Osteoblast (primary cell): ENCODE measurements around the gene TVP23C. TPM values are rescaled to one million over a fixed set of nuclear protein-coding genes. Genes with fewer than 3 reads are reported as not detected.

ENCODE experiments used
- DNase-seq: peaks from one replicate; pipeline ENCODE4 v3.0.0; 2011; ENCODE audit warnings: low spot score, mixed read lengths; ENCODE audit not compliant: insufficient read length; ENCODE audit errors: missing footprints
- H2AFZ ChIP-seq: 2 replicates; pipeline ENCODE4 v1.6.0; 2011; ENCODE audit warnings: mild to moderate bottlenecking, low read length
- H3K27ac ChIP-seq: 2 replicates; pipeline ENCODE4 v1.5.1; 2011; ENCODE audit warnings: mild to moderate bottlenecking, low read depth, low read length, moderate library complexity
- H3K27me3 ChIP-seq: 2 replicates; pipeline ENCODE4 v1.6.0; 2012; ENCODE audit warnings: mild to moderate bottlenecking, control low read depth, inconsistent platforms, low read length, moderate library complexity; ENCODE audit not compliant: insufficient read depth
- H3K36me3 ChIP-seq: 2 replicates; pipeline ENCODE4 v1.5.1; 2011; ENCODE audit warnings: mild to moderate bottlenecking, low read length, control low read depth, moderate library complexity; ENCODE audit not compliant: insufficient read depth
- H3K4me1 ChIP-seq: 2 replicates; pipeline ENCODE4 v1.5.1; 2011; ENCODE audit warnings: mild to moderate bottlenecking, low read length, control low read depth, moderate library complexity; ENCODE audit not compliant: insufficient read depth
- H3K4me2 ChIP-seq: 2 replicates; pipeline ENCODE4 v1.6.0; 2011; ENCODE audit warnings: mild to moderate bottlenecking, low read length; ENCODE audit not compliant: insufficient read depth
- H3K4me3 ChIP-seq: fragments of 200-600 bp; sonication (generic); 3 replicates; pipeline ENCODE4 v1.5.1; 2012; ENCODE audit warnings: mild to moderate bottlenecking, low read length, inconsistent platforms; ENCODE audit not compliant: insufficient read depth
- H3K79me2 ChIP-seq: 2 replicates; pipeline ENCODE4 v1.6.0; 2012; ENCODE audit warnings: mild to moderate bottlenecking, low read length, control low read depth, inconsistent platforms; ENCODE audit not compliant: insufficient read depth
- H3K9me3 ChIP-seq: 2 replicates; pipeline ENCODE4 v1.5.1; 2011; ENCODE audit warnings: low read depth, low read length, control low read depth
- H4K20me1 ChIP-seq: 2 replicates; pipeline ENCODE4 v1.6.0; 2012; ENCODE audit warnings: mild to moderate bottlenecking, low read length, control low read depth; ENCODE audit not compliant: insufficient read depth
- CTCF ChIP-seq: IDR thresholded peaks from 2 replicates; pipeline ENCODE4 v1.5.1; 2011; ENCODE audit warnings: mild to moderate bottlenecking, low read depth, low read length, moderate library complexity; ENCODE audit errors: extremely low read depth
- total RNA-seq: library from RNA; depleted of rRNA; stranded (reverse); fragments of >200 nt; gene quantifications from 2 replicates; pipeline ENCODE4 v1.2.3, GENCODE V29; 2012

Gene TVP23C
- total RNA-seq, 1 donor, result 38.4 TPM

GRCh38 chr17:15496735-15497670 is 66.3 kb downstream of the TVP23C start:
- peaks cover 13% of the 10 kb centered on the region for H3K36me3 ChIP-seq
- no peak for DNase-seq
- no peak overlapping the region for H2AFZ ChIP-seq
- H3K27ac ChIP-seq, result no peak overlapping the region
- no peaks in the 10 kb centered on the region for H3K4me1 ChIP-seq
- H3K4me3 ChIP-seq, result no peak overlapping the region
- H3K9me3 ChIP-seq, result no peaks in the 10 kb centered on the region
- H4K20me1 ChIP-seq, result no peaks in the 10 kb centered on the region
- no peak for TF ChIP-seq CTCF
- H3K27me3 ChIP-seq, result no peaks in the 10 kb centered on the region
- H3K79me2 ChIP-seq, result no peaks in the 10 kb centered on the region
- H3K4me2 ChIP-seq, result no peak overlapping the region

- Histone ChIP-seq H3K27me3 (no peaks in the 10 kb centered on the region), H3K9me3 (no peaks in the 10 kb centered on the region), H3K79me2 (no peaks in the 10 kb centered on the region), H3K4me3 (no peak overlapping the region), H3K36me3 (peaks cover 13% of the 10 kb centered on the region), H4K20me1 (no peaks in the 10 kb centered on the region), H3K4me1 (peaks cover 14% of the 10 kb centered on the region), H3K27ac (no peak overlapping the region), H2AFZ (no peak overlapping the region), H3K4me2 (no peak overlapping the region)
- no peak for TF ChIP-seq CTCF
- DNase-seq, result no peak
These were observed 68.5 kb downstream of the TVP23C start for GRCh38 chr17:15494821-15495220.

- TF ChIP-seq CTCF, result no peak
- no peak overlapping the region for H2AFZ ChIP-seq
- H3K36me3 ChIP-seq, result peaks cover 10% of the 10 kb centered on the region
- peaks cover 14% of the 10 kb centered on the region for H3K4me1 ChIP-seq
- H3K4me3 ChIP-seq, result no peak overlapping the region
- no peak overlapping the region for H3K27ac ChIP-seq
- H3K4me2 ChIP-seq, result no peak overlapping the region
- H4K20me1 ChIP-seq, result no peaks in the 10 kb centered on the region
- H3K79me2 ChIP-seq, result no peaks in the 10 kb centered on the region
- DNase-seq, result no peak
- no peaks in the 10 kb centered on the region for H3K27me3 ChIP-seq
- no peaks in the 10 kb centered on the region for H3K9me3 ChIP-seq
These were observed 69.6 kb downstream of the TVP23C start for GRCh38 chr17:15493693-15494035.

GRCh38 chr17:15492791-15493692 is 70.2 kb downstream of the TVP23C start:
- peaks cover 6% of the 10 kb centered on the region for H3K36me3 ChIP-seq
- no peaks in the 10 kb centered on the region for H3K27me3 ChIP-seq
- H3K4me1 ChIP-seq, result peaks cover 14% of the 10 kb centered on the region
- H3K27ac ChIP-seq, result no peak overlapping the region
- no peak overlapping the region for H3K4me2 ChIP-seq
- no peaks in the 10 kb centered on the region for H4K20me1 ChIP-seq
- H3K4me3 ChIP-seq, result no peak overlapping the region
- no peak overlapping the region for H2AFZ ChIP-seq
- no peaks in the 10 kb centered on the region for H3K79me2 ChIP-seq
- DNase-seq, result no peak
- no peak for TF ChIP-seq CTCF
- H3K9me3 ChIP-seq, result no peaks in the 10 kb centered on the region
